Measurements from ENCODE around the gene FLRT2. TPM values are rescaled to one million over a fixed set of nuclear protein-coding genes. Genes with fewer than 3 reads are reported as not detected.

FLRT2 gene
- polyA plus RNA-seq, 1 donor (not counting 4 experiments of a cell fraction or from before 2014, with no cell fraction given): 69.2 TPM

DNA sequence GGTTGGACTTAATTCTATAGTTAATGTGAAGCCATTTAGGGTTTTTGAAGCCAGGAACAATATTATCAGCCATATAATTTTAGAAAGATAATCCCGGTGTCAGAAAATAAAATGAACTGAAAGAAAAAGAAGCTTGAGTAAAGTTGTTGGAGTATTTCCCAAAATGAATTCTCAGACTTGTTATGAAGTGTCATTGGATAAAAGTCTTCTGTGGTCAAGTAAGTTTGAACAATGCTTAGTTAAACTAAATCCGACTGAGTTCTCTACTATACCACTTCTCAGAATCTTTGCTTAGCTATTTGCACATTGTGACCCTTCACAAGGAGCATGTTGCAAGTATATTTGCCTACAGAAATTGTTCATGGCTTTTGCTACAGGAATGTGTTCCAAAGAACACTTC lies 17.5 kb upstream of the FLRT2 start:
- no peak overlapping the region for H3K4me2 ChIP-seq (ENCODE audit: control insufficient read depth, extremely low read depth, insufficient read depth, low read depth, low read length)
- H3K4me3 ChIP-seq (ENCODE audit: control insufficient read depth in 2 of 3, extremely low read depth in 1 of 3, insufficient read depth in 2 of 3, low read depth in 1 of 3, low read length in 3 of 3): no peak overlapping the region
- no peaks in the 10 kb centered on the region for H3K36me3 ChIP-seq (ENCODE audit: control insufficient read depth in 2 of 2, extremely low read depth in 1 of 2, insufficient read depth in 2 of 2, low read length in 2 of 2)
- no peaks in the 10 kb centered on the region for H3K9me1 ChIP-seq (ENCODE audit: control insufficient read depth, extremely low read depth, insufficient read depth, low read length)
- H3K9ac ChIP-seq (ENCODE audit: control insufficient read depth, extremely low read depth, insufficient read depth, low read length): no peak overlapping the region
- H3K4me1 ChIP-seq (ENCODE audit: control insufficient read depth, extremely low read depth, insufficient read depth, low read length): peaks cover 25% of the 10 kb centered on the region
- no peaks in the 10 kb centered on the region for H3K79me2 ChIP-seq (ENCODE audit: control insufficient read depth, insufficient read depth, low read length)
- no peak overlapping the region for H3K27ac ChIP-seq (ENCODE audit: control insufficient read depth, insufficient read depth, low read length)
- dilution Hi-C loops (cut with MboI; ENCODE audit: extremely low pct_ligation_motif_present, low sequenced_read_pairs): no loop called here
- H3K9me3 ChIP-seq (ENCODE audit: control insufficient read depth, low read depth, low read length): no peaks in the 10 kb centered on the region
- DNase-seq (ENCODE audit: low read depth, low spot score) (no peak), FAIRE-seq (peak; percentile 13)
- TF ChIP-seq EZH2 (IDR thresholded peaks at IDR 0.05; ENCODE audit: low read length): no peak
- TF ChIP-seq, protein P1, sequence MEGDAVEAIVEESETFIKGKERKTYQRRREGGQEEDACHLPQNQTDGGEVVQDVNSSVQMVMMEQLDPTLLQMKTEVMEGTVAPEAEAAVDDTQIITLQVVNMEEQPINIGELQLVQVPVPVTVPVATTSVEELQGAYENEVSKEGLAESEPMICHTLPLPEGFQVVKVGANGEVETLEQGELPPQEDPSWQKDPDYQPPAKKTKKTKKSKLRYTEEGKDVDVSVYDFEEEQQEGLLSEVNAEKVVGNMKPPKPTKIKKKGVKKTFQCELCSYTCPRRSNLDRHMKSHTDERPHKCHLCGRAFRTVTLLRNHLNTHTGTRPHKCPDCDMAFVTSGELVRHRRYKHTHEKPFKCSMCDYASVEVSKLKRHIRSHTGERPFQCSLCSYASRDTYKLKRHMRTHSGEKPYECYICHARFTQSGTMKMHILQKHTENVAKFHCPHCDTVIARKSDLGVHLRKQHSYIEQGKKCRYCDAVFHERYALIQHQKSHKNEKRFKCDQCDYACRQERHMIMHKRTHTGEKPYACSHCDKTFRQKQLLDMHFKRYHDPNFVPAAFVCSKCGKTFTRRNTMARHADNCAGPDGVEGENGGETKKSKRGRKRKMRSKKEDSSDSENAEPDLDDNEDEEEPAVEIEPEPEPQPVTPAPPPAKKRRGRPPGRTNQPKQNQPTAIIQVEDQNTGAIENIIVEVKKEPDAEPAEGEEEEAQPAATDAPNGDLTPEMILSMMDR (optimal IDR thresholded peaks at IDR 0.05 in 1 of 3, IDR thresholded peaks at IDR 0.05 in 1 of 3, conservative IDR thresholded peaks at IDR 0.05 in 1 of 3; ENCODE audit: extremely low read depth in 1 of 3, insufficient read depth in 2 of 3, low read length in 3 of 3): no peak
- H3K27me3 ChIP-seq (ENCODE audit: control insufficient read depth, extremely low read depth, insufficient read depth, low read length): no peaks in the 10 kb centered on the region
- no peaks in the 10 kb centered on the region for H4K20me1 ChIP-seq (ENCODE audit: control insufficient read depth, extremely low read depth, insufficient read depth, low read length)
- no peak overlapping the region for H2AFZ ChIP-seq (ENCODE audit: control insufficient read depth, low read length)

DNA sequence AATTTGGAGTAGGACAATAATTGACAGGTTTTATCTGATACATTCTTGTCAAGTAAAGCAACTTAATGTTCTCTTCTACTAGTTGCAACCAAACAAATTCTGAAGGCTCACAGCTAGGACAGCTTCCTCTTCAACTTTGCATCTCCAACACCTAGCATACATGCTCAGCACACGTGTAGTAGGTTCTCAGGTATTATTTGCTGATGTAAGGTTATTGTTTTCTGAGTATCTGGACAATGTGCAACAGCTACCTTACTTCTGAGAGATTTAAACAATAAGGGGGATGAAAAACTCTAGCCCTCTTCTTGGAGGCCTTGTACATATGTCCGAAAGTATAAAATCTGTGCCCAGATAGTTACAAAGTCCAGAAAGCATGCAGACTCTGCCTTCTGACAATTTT lies 15.5 kb upstream of the FLRT2 start:
- H3K9me1 ChIP-seq (ENCODE audit: control insufficient read depth, extremely low read depth, insufficient read depth, low read length): no peaks in the 10 kb centered on the region
- no peaks in the 10 kb centered on the region for H3K36me3 ChIP-seq (ENCODE audit: control insufficient read depth in 2 of 2, extremely low read depth in 1 of 2, insufficient read depth in 2 of 2, low read length in 2 of 2)
- H3K9me3 ChIP-seq (ENCODE audit: control insufficient read depth, low read depth, low read length): no peaks in the 10 kb centered on the region
- peaks cover 18% of the 10 kb centered on the region for H3K4me1 ChIP-seq (ENCODE audit: control insufficient read depth, extremely low read depth, insufficient read depth, low read length)
- H3K27me3 ChIP-seq (ENCODE audit: control insufficient read depth, extremely low read depth, insufficient read depth, low read length): no peaks in the 10 kb centered on the region
- H2AFZ ChIP-seq (ENCODE audit: control insufficient read depth, low read length): no peak overlapping the region
- no peak for DNase-seq (ENCODE audit: low read depth, low spot score)
- H3K79me2 ChIP-seq (ENCODE audit: control insufficient read depth, insufficient read depth, low read length): no peaks in the 10 kb centered on the region
- FAIRE-seq: no peak
- no peak overlapping the region for H3K9ac ChIP-seq (ENCODE audit: control insufficient read depth, extremely low read depth, insufficient read depth, low read length)
- H3K4me2 ChIP-seq (ENCODE audit: control insufficient read depth, extremely low read depth, insufficient read depth, low read depth, low read length): no peak overlapping the region
- no peaks in the 10 kb centered on the region for H4K20me1 ChIP-seq (ENCODE audit: control insufficient read depth, extremely low read depth, insufficient read depth, low read length)
- no peak overlapping the region for H3K27ac ChIP-seq (ENCODE audit: control insufficient read depth, insufficient read depth, low read length)
- TF ChIP-seq EZH2 (IDR thresholded peaks at IDR 0.05; ENCODE audit: low read length): no peak
- TF ChIP-seq, protein P1 (optimal IDR thresholded peaks at IDR 0.05 in 1 of 3, IDR thresholded peaks at IDR 0.05 in 1 of 3, conservative IDR thresholded peaks at IDR 0.05 in 1 of 3; ENCODE audit: extremely low read depth in 1 of 3, insufficient read depth in 2 of 3, low read length in 3 of 3): no peak
- no peak overlapping the region for H3K4me3 ChIP-seq (ENCODE audit: control insufficient read depth in 2 of 3, extremely low read depth in 1 of 3, insufficient read depth in 2 of 3, low read depth in 1 of 3, low read length in 3 of 3)
- dilution Hi-C loops (cut with MboI; ENCODE audit: extremely low pct_ligation_motif_present, low sequenced_read_pairs): no loop called here
